GM18951 (cell line): ENCODE data around the gene DCTN1.
"Not testable (repeated sequence)": the region's sequence is repeated elsewhere in the genome, so short reads cannot be mapped to it uniquely, and the experiment has no call there.

ENCODE experiments used
- POLR2A ChIP-seq: IDR thresholded peaks from 4 replicates; pipeline ENCODE4 v1.6.1; 2011; ENCODE audit warnings: mild to moderate bottlenecking; ENCODE audit not compliant: insufficient read length, insufficient read depth; ENCODE audit errors: extremely low read depth
- in situ Hi-C: fragments of 300-500 bp; cut with MboI; formaldehyde crosslinking; loops from one replicate; pipeline ENCODE4 v1.12.0; 2022; ENCODE audit warnings: low sequenced_read_pairs, mixed read lengths, inconsistent platforms; ENCODE audit not compliant: unreplicated experiment

DCTN1 gene

DNA sequence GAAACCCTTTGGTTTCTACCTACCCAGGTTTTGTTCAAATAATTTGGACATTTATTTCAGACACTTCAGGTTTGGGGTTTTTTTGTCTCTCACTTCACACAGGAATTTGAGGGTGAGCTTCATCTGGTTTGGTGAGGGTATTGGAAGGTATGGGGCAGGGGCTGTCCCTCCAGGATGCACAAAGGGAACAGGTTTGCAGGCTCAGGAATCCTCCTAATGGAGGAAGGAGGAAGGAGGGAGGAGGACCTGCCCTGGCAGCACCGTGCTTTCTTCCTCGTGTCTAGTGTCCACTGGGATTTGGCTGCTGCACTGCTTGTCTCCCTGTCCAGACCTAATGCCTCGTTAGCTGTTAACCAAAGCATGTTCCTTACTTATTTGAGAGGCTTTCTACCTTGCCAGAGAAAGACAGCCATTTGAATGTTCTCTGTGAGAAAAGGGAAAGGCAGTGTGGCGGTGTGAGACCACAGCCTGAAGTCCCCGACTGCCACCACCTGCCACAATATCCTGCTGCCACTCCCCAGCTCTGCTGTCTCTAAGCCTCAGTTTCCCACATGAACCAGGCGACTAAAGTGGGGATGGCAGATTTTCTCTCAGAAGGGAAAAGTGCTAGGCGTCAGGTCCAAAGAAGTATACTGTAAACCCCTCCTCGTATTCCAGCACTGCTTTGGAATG lies 34.7 kb downstream of the DCTN1 start:
- in situ Hi-C loops, result no loop called here
- no peak for TF ChIP-seq POLR2A

GRCh38 chr2:74343316-74343715 lies 36.8 kb downstream of the DCTN1 start, which contains the start of gene SLC4A5:
TSS of gene SLC4A5 (minus strand) at chr2:74343416. CDS start at chr2:74315023, 28,393 bp downstream.
- TF ChIP-seq POLR2A, result no peak
- in situ Hi-C loops, result no loop called here

DNA sequence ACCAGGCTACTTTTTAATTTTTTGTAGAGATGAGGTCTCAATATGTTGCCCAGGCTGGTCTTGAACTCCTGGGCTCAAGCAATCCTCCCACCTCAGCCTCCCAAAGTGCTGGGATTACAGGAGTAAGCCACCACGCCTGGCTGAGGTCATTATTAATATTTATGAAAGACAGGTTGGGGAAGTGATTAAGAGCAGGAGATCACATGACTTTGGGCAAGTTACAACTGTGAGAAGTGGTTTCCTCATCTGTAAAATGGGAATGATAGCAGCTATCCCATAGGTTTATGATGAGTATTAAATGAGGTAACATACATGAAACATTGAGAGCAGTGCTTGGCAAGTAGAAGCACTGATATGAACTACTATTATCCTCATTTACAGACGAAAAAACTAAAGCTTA lies 43.9 kb downstream of the DCTN1 start:
- in situ Hi-C loops, result not testable (repeated sequence)

- in situ Hi-C loops, result no loop called here
- TF ChIP-seq POLR2A, result no peak
Observed at GRCh38 chr2:74334931-74335333, 45.2 kb downstream of the DCTN1 start.

DNA sequence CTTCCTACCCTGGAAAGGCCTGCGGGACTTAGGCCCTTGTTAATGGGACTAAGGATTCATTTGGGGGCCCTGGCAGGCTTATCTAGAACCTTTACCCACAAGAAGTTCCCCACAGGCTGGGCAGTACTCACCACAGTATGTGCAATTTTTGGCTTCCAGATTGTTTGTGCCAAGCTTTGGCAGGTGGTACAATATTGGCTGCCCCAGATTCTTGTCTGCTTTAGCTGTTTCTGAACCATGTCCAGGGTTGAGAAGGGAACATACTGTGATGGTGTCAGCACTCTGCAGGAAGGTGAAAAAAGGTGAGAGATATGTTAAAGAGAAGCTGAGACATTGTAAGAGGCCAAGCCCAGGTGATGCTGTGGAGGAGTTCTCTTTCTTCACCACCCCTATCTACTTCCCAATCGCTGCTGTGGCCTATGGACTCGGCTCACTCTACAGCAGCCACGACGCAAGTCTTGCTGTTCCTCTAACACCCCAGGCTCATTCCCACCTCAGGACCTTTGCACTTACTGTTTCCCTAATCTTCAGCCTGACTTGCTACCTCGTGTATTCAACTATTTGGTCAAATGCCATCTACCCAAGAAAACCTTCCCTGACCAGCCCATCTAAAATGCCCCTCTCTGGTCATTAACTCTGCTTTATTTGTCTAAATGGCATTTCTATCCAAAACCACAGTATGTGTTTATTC lies 46.1 kb downstream of the DCTN1 start:
- in situ Hi-C loops, result no loop called here
- no peak for TF ChIP-seq POLR2A

DNA sequence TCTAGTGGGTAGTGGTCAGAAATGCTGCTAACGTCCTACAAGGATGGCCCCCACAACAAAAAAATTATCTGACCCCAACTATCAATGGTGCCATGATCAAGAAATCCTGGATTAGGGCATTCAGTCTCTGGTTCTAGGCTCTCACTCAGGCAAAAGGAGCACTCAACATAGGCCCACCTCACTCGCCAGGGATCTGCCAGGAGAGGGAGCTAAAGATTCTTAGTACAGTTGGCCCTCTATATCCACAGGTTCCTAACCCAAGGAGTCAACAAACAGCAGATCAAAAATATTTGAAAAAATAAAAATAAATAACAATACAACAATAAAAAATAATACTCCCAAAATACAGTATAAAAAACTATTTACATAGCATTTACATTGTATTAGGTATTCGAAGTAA lies 46.9 kb downstream of the DCTN1 start:
- in situ Hi-C loops, result no loop called here
- no peak for TF ChIP-seq POLR2A

GRCh38 chr2:74332550-74333174 lies 47.4 kb downstream of the DCTN1 start:
- in situ Hi-C loops, result no loop called here
- no peak for TF ChIP-seq POLR2A

- in situ Hi-C loops, result no loop called here
- TF ChIP-seq POLR2A, result no peak
Observed at GRCh38 chr2:74328573-74328972, 51.5 kb downstream of the DCTN1 start.

- in situ Hi-C loops, result no loop called here
- TF ChIP-seq POLR2A, result no peak
Observed at GRCh38 chr2:74328074-74328473, 52.0 kb downstream of the DCTN1 start.

DNA sequence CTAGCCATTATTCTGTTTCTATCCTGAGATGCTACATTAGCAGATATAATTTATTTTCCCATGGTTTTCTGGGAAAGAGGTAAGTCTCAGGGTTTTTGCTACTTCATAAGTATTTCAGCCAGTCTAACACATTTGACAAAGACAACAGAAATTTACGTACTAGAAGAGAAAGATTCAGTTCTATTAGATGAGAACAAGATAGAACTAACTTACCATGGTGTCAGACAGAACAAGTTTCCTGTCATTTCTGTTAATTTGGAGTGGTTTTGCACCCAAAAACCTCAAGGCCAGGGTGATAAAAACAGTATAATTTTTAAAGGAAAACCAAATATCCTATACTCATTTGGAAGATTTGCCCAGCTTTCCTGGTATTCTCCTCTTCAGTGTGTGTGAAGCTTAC lies 52.5 kb downstream of the DCTN1 start:
- TF ChIP-seq POLR2A, result no peak
- in situ Hi-C loops, result no loop called here

DNA sequence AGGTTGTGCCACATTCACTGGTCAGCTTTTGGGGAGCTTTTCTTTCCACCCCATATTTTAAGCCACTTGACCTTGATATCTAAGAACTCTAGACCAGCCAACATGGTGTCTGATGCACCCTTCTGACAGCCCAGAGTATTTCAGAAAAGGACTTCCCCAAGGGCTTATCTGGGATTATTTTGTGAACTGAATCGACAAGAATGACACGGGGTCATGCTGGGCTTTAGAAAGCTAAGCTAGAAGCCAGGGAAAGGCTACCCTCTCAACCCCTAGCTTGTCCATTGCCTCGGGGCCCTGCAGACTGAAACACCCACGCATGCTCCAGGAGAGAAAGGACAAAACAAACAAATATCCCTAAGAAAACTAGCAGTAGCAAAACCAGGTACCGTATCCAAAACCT lies 52.9 kb downstream of the DCTN1 start:
- TF ChIP-seq POLR2A, result no peak
- in situ Hi-C loops, result no loop called here

DNA sequence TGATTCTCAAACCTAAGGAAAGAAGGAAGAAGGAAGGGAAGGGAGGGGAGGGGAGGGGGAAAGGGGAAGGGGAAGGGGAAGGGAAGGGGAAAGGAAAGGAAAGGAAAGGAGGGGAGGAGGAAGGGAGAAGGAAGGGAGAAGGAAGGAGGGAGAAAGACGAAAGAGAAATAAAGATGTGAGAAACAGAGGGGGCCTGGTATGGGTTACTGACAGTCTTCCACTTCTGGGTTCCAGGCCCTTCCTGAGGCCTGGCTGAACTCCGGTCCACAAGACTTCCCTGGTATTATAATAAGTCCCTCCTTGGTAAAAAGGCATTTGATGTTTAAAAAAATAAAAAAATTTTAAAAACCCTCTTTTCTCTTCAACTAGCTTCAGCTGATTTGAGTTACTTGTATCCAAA lies 54.3 kb downstream of the DCTN1 start:
- in situ Hi-C loops, result no loop called here
- TF ChIP-seq POLR2A, result no peak

GRCh38 chr2:74321737-74322136 lies 58.4 kb downstream of the DCTN1 start:
- in situ Hi-C loops, result no loop called here
- no peak for TF ChIP-seq POLR2A

- in situ Hi-C loops, result no loop called here
Observed at GRCh38 chr2:74317701-74318100, 62.4 kb downstream of the DCTN1 start.

GRCh38 chr2:74316627-74317295 lies 63.4 kb downstream of the DCTN1 start:
- in situ Hi-C loops, result no loop called here
- no peak for TF ChIP-seq POLR2A

More at GRCh38 chr2:74317701-74318100, 62.4 kb downstream of the DCTN1 start:
- TF ChIP-seq POLR2A, result no peak
